Transverse colon (tissue), 1 donor: ENCODE measurements around the gene TMEM114.

Source experiments
- EP300 ChIP-seq: sonication (generic); formaldehyde crosslinking; IDR thresholded peaks from one replicate; pipeline ENCODE4 v1.6.1; 2017; ENCODE audit warnings: antibody characterized with exemption, low read depth
- POLR2A ChIP-seq: fragments of 450-650 bp; IDR thresholded peaks from one replicate; pipeline ENCODE4 v1.6.1; 2016; ENCODE audit warnings: antibody characterized with exemption, mild to moderate bottlenecking, moderate library complexity

- no peak for TF ChIP-seq EP300
- TF ChIP-seq POLR2A = no peak
These were observed 45.9 kb downstream of the TMEM114 start for GRCh38 chr16:8544406-8544805.
